Uterus (tissue), 4 donors: ENCODE measurements around the gene IGFN1. TPM values are rescaled to one million over a fixed set of nuclear protein-coding genes. Genes with fewer than 3 reads are reported as not detected.
A peak's percentile ranks its signal among the peaks of the same experiment; 100 is the strongest.

Source experiments
- DNase-seq, 2 donors: peaks; one replicate each; pipeline ENCODE4 v3.0.0-alpha.2; 2019 to 2020
- H3K27ac ChIP-seq, 2 donors: fragments of 200-600 bp; sonication (generic); 1 replicate in 1 of 2; 2 replicates in 1 of 2; pipeline ENCODE4 v1.5.1; 2016 to 2018
- H3K27me3 ChIP-seq, 2 donors: fragments of 200-600 bp; sonication (generic); one replicate each; pipeline ENCODE4 v1.5.1; 2018 to 2019; ENCODE audit warnings: control low read depth in 1 of 2
- H3K36me3 ChIP-seq, 2 donors: fragments of 200-600 bp; sonication (generic); one replicate each; pipeline ENCODE4 v1.5.1; 2019; ENCODE audit warnings: control low read depth in 1 of 2
- H3K4me1 ChIP-seq, 2 donors: fragments of 200-600 bp; sonication (generic); one replicate each; pipeline ENCODE4 v1.5.1; 2018 to 2019; ENCODE audit warnings: control low read depth in 1 of 2
- H3K4me3 ChIP-seq, 2 donors: fragments of 200-600 bp; sonication (generic); 1 replicate in 1 of 2; 2 replicates in 1 of 2; pipeline ENCODE4 v1.5.1; 2018 to 2019; ENCODE audit warnings: mild to moderate bottlenecking in 1 of 2
- H3K9me3 ChIP-seq, 2 donors: fragments of 200-600 bp; sonication (generic); one replicate each; pipeline ENCODE4 v1.5.1; 2019; ENCODE audit warnings: control low read depth in 1 of 2
- CTCF ChIP-seq, 4 experiments: fragments of 200-600 bp in 2 of 4; fragments of 450-650 bp in 2 of 4; sonication (generic) in 2 of 4; IDR thresholded peaks; one replicate each; pipeline ENCODE4 v1.5.1; 2016 to 2019; ENCODE audit warnings: antibody characterized with exemption in 4 of 4, mild to moderate bottlenecking in 2 of 4, moderate library complexity in 1 of 4
- POLR2A ChIP-seq, 2 donors: fragments of 450-650 bp; IDR thresholded peaks; one replicate each; pipeline ENCODE4 v1.6.1; 2016; ENCODE audit warnings: antibody characterized with exemption in 2 of 2, mild to moderate bottlenecking in 1 of 2, moderate library complexity in 1 of 2
- intact Hi-C: fragments of 100-400 bp; cut with DNase I; formaldehyde crosslinking; loops from one replicate; pipeline ENCODE4 v1.15.1; 2023; ENCODE audit warnings: low total_unique reads
- total RNA-seq, 4 donors: library from RNA; depleted of rRNA in 3 of 4; stranded (reverse); fragments of >200 nt in 3 of 4; gene quantifications; one replicate each; pipeline versions ENCODE4 v1.1.0 to v1.2.4, GENCODE V29; 2014 to 2023
- donor health status: DM: yes; HTN: yes; CAD: no.

Gene IGFN1
- total RNA-seq, 4 donors from 2014 or later = 0.51 to 5.4 (median 2.1) TPM; not detected in 1

GRCh38 chr1:201268604-201269151, 78.1 kb downstream of the IGFN1 start:
- Histone ChIP-seq H3K4me1 (no peaks in the 10 kb centered on the region), H3K27ac (no peak overlapping the region), H3K9me3 (no peaks in the 10 kb centered on the region), H3K27me3 (no peaks in the 10 kb centered on the region), H3K36me3 (no peaks in the 10 kb centered on the region), H3K4me3 (no peak overlapping the region)
- TF ChIP-seq POLR2A (IDR thresholded peaks at IDR 0.05) (no peak), CTCF (IDR thresholded peaks at IDR 0.05) (no peak)
- DNase-seq = peak; percentile 66 to 75
- intact Hi-C loops = no loop called here

GRCh38 chr1:201269281-201269680, 78.7 kb downstream of the IGFN1 start:
- TF ChIP-seq CTCF (IDR thresholded peaks at IDR 0.05) (no peak), POLR2A (IDR thresholded peaks at IDR 0.05) (no peak)
- Histone ChIP-seq H3K4me1 (no peaks in the 10 kb centered on the region), H3K27ac (no peak overlapping the region), H3K36me3 (no peaks in the 10 kb centered on the region), H3K9me3 (no peaks in the 10 kb centered on the region), H3K4me3 (no peak overlapping the region), H3K27me3 (no peaks in the 10 kb centered on the region)
- DNase-seq = no peak
- intact Hi-C loops = no loop called here

GRCh38 chr1:201269900-201270410, 79.3 kb downstream of the IGFN1 start:
- Histone ChIP-seq H3K4me3 (no peak overlapping the region), H3K4me1 (no peaks in the 10 kb centered on the region), H3K9me3 (no peaks in the 10 kb centered on the region), H3K27me3 (no peaks in the 10 kb centered on the region), H3K27ac (no peak overlapping the region), H3K36me3 (no peaks in the 10 kb centered on the region)
- no peak for TF ChIP-seq CTCF (IDR thresholded peaks at IDR 0.05)
- no peak for TF ChIP-seq POLR2A (IDR thresholded peaks at IDR 0.05)
- DNase-seq = no peak
- intact Hi-C loops = no loop called here

GRCh38 chr1:201270616-201271390, 80.2 kb downstream of the IGFN1 start:
- Histone ChIP-seq H3K27ac (no peak overlapping the region), H3K36me3 (no peaks in the 10 kb centered on the region), H3K27me3 (no peaks in the 10 kb centered on the region), H3K4me3 (no peak overlapping the region), H3K4me1 (no peaks in the 10 kb centered on the region), H3K9me3 (no peaks in the 10 kb centered on the region)
- DNase-seq = no peak
- intact Hi-C loops = no loop called here
- TF ChIP-seq CTCF (IDR thresholded peaks at IDR 0.05) = no peak
- no peak for TF ChIP-seq POLR2A (IDR thresholded peaks at IDR 0.05)

- TF ChIP-seq POLR2A (IDR thresholded peaks at IDR 0.05) (no peak), CTCF (IDR thresholded peaks at IDR 0.05) (no peak)
- Histone ChIP-seq H3K27ac (no peak overlapping the region), H3K9me3 (no peaks in the 10 kb centered on the region), H3K36me3 (no peaks in the 10 kb centered on the region), H3K4me3 (no peak overlapping the region), H3K4me1 (no peaks in the 10 kb centered on the region), H3K27me3 (no peaks in the 10 kb centered on the region)
- DNase-seq = no peak
- intact Hi-C loops = no loop called here
Observed at GRCh38 chr1:201272799-201273198, 82.2 kb downstream of the IGFN1 start.
